Iris pigment epithelial cell (primary cell): ENCODE measurements around the gene SDC3.

Experiments
- DNase-seq: peaks from one replicate; pipeline ENCODE4 v3.0.0-alpha.2; 2011; ENCODE audit warnings: low read depth

The SDC3 gene

DNA sequence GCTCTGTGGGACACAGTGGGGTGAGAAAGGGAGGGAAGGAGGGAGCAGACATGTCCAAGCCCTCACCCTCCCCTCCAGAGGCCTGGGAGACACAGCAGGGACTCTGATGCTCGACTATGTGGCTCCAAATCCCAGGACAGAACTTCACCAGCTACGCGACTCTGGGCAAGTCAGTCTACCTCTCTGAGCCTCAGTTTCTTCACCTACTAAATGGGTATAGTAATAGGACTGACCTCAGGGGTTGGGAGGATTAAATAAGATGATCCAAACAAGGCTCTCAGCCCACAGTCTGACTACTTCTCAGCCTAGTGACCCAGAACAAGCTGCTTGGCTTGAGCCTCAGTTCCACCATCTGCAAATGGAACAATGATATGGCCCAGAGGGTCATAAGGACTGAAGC is 19.6 kb downstream of the SDC3 start:
- DNase-seq: no peak

GRCh38 chr1:30888391-30888790 is 20.2 kb downstream of the SDC3 start:
- DNase-seq: peak; percentile 86

GRCh38 chr1:30887485-30888315 is 20.9 kb downstream of the SDC3 start:
- DNase-seq: peak; percentile 52

- no peak for DNase-seq
These were observed 21.7 kb downstream of the SDC3 start for GRCh38 chr1:30886710-30887428.

DNA sequence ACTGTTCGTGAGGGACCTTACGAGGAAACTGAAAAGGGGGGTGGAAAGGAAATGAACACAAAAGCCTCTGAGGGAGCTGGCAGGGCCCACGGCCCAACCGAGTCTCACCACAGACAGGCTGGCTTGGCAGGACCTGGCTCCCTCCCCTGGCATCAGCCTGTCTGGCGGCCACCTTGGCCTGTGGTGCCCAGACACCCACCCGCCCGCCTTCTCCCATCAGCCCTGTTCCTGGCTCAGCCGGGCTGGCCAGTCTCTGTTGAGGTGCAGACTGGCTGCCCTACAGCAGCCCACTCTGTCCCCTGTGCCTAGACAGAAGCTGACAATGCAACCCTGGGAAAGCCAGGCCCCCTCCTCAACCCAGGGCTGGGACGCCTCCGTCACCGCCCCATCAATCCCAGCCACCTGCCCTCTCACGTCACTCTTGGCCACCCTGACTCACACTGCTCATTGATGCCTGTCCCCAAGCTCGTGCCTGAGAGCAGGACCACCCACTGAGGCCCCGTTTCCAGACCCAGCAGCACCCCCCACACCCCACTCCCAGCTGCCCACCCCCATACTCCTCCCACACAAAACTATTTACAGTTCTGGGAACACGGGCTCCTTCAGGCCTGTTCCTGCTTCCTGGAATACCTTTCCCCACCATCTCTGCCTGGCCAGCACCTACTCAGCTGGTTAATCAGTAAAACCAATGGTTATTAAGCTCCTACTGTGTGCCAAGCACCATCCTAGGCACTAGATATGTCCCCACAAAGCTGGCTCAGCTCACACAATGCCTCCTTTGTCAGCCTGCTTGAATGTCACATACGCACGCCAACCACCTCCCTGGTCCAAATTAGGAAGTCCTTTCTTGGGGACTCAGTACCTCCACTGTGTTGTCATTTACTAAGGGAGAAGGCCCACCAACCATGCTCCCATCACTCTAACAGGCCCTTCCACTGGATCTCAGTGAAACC is 22.7 kb downstream of the SDC3 start:
- no peak for DNase-seq

GRCh38 chr1:30884723-30885122 is 23.8 kb downstream of the SDC3 start:
- DNase-seq: no peak

DNA sequence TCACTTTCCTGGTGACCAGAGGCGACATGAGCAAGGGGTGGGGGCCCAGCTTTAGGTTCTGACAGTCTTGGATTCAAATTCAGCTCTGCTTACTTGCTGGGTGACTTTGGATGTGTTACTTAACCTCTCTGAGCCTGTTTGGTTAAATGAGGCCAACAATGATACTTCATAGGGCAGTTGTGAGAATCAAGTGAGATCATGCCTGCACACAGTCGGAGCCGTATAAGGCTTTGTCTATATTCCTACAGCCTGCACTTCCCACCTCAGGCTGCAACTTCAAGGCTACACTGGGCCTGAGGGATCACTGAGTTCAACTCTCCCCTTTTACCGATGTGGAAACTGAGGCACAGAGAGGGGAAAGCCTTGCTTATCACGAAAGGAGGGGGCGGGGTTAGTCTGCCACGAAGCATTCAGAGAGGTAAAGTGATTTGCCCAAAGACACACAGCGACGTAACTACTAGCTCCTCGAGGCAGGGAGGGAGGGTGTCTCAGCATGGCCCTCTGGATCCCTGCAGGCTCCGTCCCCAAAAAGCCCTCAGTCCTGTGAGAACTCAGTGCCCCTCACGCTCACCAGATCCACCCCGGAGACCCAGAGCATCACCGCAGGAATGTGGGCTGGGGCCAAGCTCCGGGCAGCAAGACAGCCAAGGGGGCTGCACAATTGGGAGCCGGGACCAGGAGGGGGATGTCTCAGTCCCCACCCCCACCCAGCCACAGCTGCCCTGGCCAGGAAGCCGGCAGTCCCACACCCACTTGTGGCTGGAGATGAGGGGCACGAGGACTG is 25.0 kb downstream of the SDC3 start:
- no peak for DNase-seq

DNA sequence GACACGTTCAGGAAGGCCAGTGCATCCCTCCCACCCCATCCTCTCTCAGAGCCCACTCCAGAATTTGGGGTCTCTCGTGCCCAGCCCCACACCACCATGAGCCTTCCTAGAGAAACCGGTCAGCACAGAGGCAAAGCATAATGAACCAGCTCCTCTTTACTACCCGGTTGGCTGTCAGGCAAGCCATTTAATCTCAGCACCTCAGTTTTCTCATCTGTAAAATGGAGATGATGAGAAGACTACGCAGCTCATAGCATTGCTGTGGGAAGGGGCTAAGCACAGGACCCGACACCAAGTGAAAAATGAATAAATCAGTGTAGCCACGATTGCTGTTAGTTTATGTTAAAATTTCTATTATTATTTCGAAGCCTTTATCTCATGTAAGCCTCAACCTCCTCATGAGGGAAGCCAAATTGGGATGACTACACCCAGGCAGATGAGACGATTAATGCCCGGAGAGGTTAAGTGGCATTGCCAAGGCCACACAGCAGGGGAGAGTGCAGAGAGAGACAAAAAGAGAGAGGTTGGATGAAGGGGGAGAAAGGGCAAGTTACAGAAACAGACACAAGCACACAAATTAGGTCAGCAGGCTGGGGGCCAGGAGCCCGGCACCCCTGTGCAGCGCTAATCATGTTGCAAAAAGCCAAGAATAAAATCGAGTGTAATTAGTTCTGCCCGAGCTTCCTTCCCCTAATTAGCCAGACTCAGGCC is 25.7 kb downstream of the SDC3 start:
- no peak for DNase-seq

GRCh38 chr1:30881319-30882181 is 27.0 kb downstream of the SDC3 start:
- DNase-seq: no peak

DNA sequence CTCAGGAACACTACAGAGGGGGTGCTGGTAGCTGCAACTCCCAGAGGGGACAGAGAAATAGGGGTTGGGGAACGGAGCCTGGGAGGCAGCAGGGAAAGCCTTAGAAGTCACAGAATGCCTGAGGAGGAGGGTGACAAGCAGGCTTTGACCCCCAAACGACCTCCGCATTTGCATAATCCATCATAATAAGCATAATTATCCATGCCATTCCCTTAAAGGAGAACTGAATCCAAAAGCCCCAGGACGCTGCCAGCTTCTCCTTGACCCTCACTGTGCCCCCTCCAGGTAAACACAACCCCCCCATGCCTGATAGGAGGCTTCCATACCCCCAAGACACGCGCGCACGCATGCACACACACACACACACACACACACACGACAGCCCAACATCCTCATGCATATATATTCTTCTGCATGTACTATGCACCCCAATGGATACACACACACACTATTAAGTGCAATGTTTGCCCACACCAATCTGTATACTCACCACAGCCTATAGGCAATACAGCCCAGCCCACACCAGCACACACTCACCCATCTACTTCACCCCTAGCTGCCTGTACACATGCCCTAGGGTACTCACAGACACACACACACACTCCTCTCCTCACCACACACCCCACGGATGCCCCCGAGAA is 27.8 kb downstream of the SDC3 start:
- DNase-seq: no peak

DNA sequence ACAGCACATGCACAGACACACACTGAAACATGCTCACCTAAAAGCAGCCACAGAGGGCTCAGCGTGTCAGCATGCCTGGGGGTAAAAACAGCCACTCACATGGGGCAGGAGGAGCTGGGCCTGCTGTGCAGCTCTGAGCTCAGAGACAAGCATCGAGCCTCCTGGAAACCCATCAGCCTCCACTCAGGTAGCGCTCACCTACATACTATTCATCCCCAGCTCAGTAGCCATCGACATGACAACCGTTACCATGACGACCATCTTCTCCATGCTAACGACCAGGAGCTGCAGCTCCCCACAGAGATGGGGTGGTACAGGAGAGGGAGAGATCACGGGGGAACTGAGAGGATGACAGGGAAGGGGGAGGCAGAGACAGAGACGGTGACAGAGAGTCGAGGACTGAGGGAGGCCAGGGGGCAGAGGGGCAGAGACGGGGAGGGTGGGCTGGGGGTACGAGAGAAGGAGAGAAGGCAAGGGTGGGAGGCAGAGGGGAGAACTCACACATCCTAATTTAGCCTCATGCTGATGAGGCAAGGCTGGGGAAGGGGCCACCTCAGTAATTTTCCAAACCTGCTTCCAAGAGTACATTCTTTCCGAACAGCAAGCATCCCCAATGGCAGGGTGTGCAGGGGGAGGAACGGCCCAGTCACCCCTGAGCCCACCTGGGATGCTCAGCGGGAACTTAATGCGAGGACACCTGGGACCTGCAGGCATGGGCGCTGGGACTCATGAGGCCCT is 28.4 kb downstream of the SDC3 start:
- no peak for DNase-seq

DNA sequence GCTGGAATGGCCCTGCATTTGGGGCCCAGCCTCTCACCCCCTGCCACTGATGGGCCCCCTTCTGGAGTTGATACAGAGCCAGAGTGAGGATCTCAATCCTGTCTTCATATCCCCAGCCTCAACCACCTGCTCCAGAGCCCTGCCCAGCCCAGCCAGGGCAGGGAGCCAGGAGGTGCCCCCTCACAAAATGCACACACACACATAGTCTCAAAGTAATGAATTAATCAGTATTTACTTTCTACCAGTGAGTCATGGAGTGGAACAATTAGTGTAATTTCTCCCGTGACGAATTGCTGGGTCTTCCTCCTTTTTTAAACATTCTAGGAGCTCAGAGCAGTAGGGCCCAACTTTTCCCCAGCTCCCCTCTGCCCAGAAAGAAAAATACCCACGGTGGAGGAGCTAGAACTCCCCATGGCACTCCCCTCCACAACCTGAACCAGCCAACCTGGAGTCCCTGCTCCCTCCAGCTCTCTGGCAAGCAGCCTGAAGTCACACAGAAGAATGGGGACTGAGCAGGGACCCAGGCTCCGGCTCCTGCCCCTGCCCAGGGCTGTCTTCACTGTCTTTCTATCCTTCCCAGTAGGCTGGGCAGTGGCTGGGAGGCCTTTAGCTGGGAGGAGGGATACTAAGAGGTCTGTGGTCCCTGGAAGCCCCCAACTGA is 29.3 kb downstream of the SDC3 start:
- DNase-seq: no peak

GRCh38 chr1:30878559-30878958 is 30.0 kb downstream of the SDC3 start:
- no peak for DNase-seq

DNA sequence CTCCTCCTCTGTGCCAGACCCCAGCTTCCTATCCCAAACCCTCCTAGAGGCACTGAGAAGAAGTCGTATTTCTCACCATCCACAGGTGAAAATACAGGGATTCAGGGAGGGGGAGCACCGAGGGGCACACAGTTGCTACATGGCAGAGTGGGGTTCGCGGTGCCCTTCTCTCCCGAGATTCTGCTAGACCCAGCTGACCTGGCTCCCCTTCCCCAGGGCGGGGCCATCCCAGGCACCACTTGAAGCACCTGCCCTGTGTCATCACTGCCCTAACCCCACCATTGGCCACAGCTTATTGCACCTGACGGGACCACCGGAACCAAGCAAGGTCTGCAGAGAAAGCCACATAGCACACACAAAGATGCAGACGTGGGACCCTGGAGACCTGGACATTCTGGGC is 30.5 kb downstream of the SDC3 start:
- DNase-seq: no peak

DNA sequence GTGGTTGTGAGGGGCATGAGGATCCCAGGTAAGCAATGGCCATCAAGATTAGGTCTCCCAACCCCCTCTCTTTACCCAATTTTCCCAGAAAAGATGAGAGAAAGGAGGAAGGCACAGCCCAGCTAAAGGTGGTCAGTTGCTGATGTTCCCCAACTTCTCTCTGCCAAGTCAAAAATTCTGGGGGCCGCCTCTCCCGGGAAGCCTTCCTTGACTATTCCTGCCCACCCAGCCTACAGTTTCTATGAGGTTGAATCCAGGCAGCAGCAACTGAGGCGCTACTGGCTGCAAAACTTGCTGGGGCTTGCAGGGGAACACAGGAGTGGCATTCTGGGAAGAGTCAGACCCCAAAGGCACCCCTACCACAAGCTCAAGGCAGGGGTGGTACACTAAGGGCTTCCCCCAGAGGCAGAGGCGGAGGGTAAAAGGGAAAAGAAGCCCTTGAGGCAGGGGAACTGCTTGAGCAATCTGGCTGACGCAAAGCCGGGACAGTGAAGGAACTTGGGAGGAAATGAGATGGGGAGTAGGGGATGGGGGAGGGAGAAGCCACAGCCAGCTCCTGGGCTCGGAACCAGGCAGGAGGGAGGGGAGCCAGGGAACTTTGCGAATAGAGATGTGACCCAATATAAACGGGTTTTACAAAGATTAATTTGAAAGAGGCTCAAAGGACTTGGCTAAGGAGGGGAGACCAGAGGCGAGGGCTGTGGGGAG is 31.2 kb downstream of the SDC3 start:
- DNase-seq: peak; percentile 83

GRCh38 chr1:30876451-30877204 is 31.9 kb downstream of the SDC3 start:
- no peak for DNase-seq

- no peak for DNase-seq
These were observed 32.6 kb downstream of the SDC3 start for GRCh38 chr1:30875916-30876315.
